Right atrium auricular region (tissue), 2 donors: ENCODE data around the gene RIN1. TPM values are rescaled to one million over a fixed set of nuclear protein-coding genes. Genes with fewer than 3 reads are reported as not detected.
A peak's percentile ranks its signal among the peaks of the same experiment; 100 is the strongest.

ENCODE experiments used
- DNase-seq: peaks from one replicate; pipeline ENCODE4 v3.0.0-alpha.2; 2019; ENCODE audit warnings: low spot score
- H3K27ac ChIP-seq, 2 donors: fragments of 200-600 bp; sonication (generic); 1 replicate in 1 of 2; 2 replicates in 1 of 2; pipeline ENCODE4 v1.5.1; 2016 to 2019
- H3K27me3 ChIP-seq, 2 donors: fragments of 200-600 bp; sonication (generic); one replicate each; pipeline versions ENCODE4 v1.5.1 to v1.6.0; 2017 to 2019
- H3K36me3 ChIP-seq: fragments of 200-600 bp; sonication (generic); one replicate; pipeline ENCODE4 v1.5.1; 2016
- H3K4me1 ChIP-seq, 2 donors: fragments of 200-600 bp; sonication (generic); one replicate each; pipeline versions ENCODE4 v1.5.1 to v1.6.0; 2017 to 2019
- H3K4me3 ChIP-seq, 2 donors: fragments of 200-600 bp; sonication (generic); 1 replicate in 1 of 2; 2 replicates in 1 of 2; pipeline ENCODE4 v1.5.1; 2017 to 2019; ENCODE audit warnings: mild to moderate bottlenecking in 1 of 2, moderate library complexity in 1 of 2
- H3K9me3 ChIP-seq, 2 donors: fragments of 200-600 bp; sonication (generic); one replicate each; pipeline ENCODE4 v1.5.1; 2019
- total RNA-seq, 2 donors: library from RNA; depleted of rRNA; stranded (reverse); fragments of >200 nt; gene quantifications; one replicate each; pipeline ENCODE4 v1.1.0, GENCODE V29; 2016
- TF ChIP-seq, protein P1 (sequence below), 2 donors: fragments of 200-600 bp; sonication (generic); IDR thresholded peaks; one replicate each; pipeline ENCODE4 v1.5.1; 2019; ENCODE audit warnings: antibody characterized with exemption in 2 of 2

RIN1 gene
- total RNA-seq, 2 donors from 2014 or later = 1.0 to 5.9 TPM

DNA sequence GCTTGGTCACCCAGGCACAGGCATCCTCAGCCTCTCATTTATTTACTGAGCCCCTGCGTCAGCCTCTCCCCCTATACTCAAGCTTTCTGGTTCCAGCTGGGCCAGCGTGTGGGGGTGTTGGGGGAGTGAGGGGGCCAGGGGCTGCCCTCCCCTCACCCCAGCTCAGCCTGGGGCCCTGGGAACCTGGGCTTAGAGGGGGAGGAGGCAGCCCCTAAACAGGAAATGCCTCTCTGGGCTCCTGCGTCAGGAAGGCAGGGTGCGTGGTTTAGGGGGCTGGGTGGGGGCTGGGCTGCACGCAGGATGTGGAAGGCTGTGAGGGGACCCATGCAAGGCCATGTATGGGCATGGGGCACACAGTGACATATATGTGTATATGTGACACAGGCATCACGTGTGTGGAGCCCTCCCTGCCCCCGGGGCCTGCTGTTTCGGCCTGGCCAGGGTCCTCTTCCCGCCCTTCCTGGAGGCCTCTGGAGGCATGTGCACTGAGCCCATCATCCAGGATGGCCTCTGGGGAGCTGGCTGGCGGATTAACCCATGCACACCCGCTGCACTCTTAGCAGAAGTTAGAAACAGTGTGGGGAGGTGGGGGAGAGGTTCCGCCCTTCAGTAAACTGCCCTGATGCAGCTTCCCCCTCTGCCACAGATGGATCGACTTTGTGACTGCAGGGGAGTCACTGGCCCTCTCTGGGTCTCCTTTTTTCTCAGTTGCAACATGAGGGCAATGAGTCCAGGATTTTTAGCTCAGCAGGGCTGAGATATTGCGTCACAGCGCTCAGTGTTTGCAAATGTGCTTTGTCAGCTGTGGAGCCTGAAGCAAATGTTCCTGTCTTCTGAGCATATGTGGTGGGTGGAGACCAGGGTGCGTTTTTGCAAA, 18.3 kb downstream of the RIN1 start:
- H3K4me3 ChIP-seq = no peak overlapping the region
- TF ChIP-seq, protein P1, sequence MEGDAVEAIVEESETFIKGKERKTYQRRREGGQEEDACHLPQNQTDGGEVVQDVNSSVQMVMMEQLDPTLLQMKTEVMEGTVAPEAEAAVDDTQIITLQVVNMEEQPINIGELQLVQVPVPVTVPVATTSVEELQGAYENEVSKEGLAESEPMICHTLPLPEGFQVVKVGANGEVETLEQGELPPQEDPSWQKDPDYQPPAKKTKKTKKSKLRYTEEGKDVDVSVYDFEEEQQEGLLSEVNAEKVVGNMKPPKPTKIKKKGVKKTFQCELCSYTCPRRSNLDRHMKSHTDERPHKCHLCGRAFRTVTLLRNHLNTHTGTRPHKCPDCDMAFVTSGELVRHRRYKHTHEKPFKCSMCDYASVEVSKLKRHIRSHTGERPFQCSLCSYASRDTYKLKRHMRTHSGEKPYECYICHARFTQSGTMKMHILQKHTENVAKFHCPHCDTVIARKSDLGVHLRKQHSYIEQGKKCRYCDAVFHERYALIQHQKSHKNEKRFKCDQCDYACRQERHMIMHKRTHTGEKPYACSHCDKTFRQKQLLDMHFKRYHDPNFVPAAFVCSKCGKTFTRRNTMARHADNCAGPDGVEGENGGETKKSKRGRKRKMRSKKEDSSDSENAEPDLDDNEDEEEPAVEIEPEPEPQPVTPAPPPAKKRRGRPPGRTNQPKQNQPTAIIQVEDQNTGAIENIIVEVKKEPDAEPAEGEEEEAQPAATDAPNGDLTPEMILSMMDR (IDR thresholded peaks at IDR 0.05) = no peak
- peak overlapping the region; percentile 78 to 90 for H3K27ac ChIP-seq
- H3K27me3 ChIP-seq = no peaks in the 10 kb centered on the region
- no peaks in the 10 kb centered on the region for H3K36me3 ChIP-seq
- H3K9me3 ChIP-seq = no peaks in the 10 kb centered on the region
- H3K4me1 ChIP-seq = peaks cover 0 to 59% of the 10 kb centered on the region in 2 donors
- DNase-seq = peak; percentile 93

DNA sequence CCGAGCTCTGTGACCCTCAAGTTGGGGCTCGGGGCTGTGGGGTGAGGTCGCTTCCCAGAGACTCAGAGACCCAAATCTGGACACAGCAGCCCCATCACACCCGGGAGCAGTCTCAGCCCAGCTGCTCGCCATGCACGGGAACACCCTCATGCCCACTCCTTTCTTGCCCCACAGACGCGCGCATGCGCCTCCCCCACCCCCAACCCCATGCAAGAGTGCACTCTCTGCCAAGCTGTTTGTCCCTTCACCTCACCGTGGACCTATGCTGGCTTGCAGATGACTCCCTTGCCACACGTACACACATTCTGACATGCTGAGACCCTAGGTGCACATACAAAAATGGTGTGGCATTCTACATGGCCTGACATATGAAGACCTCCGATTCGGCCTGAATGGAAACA, 18.9 kb downstream of the RIN1 start:
- no peaks in the 10 kb centered on the region for H3K9me3 ChIP-seq
- H3K4me1 ChIP-seq = peaks cover 0 to 61% of the 10 kb centered on the region in 2 donors
- no peaks in the 10 kb centered on the region for H3K36me3 ChIP-seq
- H3K27me3 ChIP-seq = no peaks in the 10 kb centered on the region
- peak overlapping the region; percentile 33 to 58 for H3K4me3 ChIP-seq
- DNase-seq = no peak
- TF ChIP-seq, protein P1 (IDR thresholded peaks at IDR 0.05) = no peak
- H3K27ac ChIP-seq = peak overlapping the region; percentile 78 to 90

DNA sequence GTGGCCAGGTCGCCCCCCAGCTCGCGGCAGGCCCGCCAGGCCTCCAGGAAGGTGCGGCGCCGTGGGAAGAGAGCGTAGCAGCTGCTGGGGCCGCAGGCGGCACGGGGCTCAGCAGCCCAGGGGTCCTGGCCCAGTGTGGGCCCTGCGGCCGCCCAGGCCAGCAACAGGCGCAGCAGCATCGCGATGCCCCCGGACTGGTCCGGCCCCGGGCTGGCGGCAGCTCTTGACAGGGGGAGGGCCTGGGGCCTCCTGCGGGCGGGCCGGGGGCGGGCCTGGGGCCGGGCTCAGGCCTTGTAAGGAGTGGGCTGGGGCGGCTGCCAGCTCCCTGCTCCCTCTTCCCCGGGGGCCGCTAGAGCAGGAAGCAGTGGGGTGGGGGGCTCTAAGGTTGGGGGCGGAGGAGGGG, 19.4 kb downstream of the RIN1 start, which contains the start of gene CD248:
Gene CD248, minus strand, starts transcription at position 196 of the 403 bp plus-strand sequence. Its CDS starts 17 bp downstream, at position 179.
- Histone ChIP-seq H3K4me1 (peaks cover 0 to 61% of the 10 kb centered on the region in 2 donors), H3K36me3 (no peaks in the 10 kb centered on the region), H3K27me3 (no peaks in the 10 kb centered on the region), H3K4me3 (peak within 1 kb of the TSS; percentile 33 to 58), H3K27ac (peak within 1 kb of the TSS; percentile 78 to 90), H3K9me3 (no peaks in the 10 kb centered on the region)
- DNase-seq = no peak
- TF ChIP-seq, protein P1 (IDR thresholded peaks at IDR 0.05) = no peak

DNA sequence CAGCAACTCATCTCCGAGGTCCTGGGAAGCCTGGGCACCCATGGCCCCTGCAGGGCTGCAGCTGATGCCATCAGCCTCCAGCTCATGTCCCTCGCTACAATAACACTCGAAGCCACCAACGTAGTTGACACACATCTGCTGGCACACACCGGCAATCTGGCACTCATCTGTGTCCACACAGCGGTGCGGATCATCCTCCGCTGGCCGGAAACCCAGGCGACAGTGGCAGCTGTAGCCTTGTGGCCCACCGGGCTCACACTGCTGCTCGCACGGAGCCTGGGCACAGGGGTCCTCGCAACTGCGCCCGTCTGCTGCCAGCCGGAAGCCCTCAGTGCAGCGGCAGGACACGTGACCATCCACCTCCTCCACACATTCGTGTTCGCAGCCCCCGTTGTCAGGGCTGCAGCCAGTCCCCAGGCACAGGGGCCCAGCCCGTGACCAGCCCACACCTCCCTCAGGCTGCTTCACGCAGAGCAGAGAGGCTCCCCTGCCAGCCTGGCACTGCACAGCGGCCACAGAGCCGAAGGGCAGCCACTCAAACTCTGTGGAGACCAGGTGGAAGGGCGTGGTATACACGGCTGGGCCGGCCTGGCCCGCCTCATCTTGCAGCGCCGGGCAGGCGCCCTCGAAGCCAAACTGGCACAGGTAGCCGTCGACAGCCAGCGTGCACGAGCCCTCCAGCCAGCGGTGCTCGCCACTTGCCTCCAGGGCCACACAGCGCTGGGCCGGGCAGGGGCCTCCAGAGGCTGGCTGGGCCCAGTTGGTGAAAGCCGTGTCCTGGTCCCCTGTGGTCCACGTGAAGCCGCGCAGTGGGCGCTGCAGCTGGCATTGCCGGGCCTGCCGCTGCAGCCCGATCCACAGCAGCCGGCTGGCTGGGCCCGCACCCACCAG, 20.1 kb downstream of the RIN1 start:
- Histone ChIP-seq H3K9me3 (no peaks in the 10 kb centered on the region), H3K4me1 (peaks cover 0 to 61% of the 10 kb centered on the region in 2 donors), H3K27ac (peak overlapping the region; percentile 78 to 90), H3K36me3 (no peaks in the 10 kb centered on the region), H3K27me3 (no peaks in the 10 kb centered on the region), H3K4me3 (peak overlapping the region; percentile 33 to 58)
- no peak for DNase-seq
- TF ChIP-seq, protein P1 (IDR thresholded peaks at IDR 0.05) = no peak

DNA sequence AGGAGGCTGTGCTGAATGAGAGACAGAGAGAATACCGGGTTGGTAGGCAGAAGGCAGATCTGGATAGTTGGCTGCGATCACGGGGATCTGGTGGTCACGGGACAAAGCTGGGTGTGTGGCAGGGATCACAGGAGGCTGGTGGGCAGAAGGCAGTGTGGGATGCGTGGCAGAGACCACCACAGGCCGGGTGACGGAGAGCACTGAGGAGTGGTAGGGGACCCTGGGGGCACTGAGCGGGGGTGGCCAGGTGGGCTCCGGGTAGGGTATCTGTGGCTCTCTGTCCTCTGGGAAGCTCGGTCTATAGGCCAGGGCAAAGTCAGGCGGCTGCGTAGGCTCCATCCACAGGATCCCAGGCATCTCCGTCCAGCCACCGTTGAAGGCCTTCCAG, 20.7 kb downstream of the RIN1 start:
- Histone ChIP-seq H3K4me1 (peaks cover 0 to 61% of the 10 kb centered on the region in 2 donors), H3K9me3 (no peaks in the 10 kb centered on the region), H3K27me3 (no peaks in the 10 kb centered on the region), H3K4me3 (peak overlapping the region; percentile 33 to 58), H3K27ac (peak overlapping the region; percentile 78 to 90), H3K36me3 (no peaks in the 10 kb centered on the region)
- DNase-seq = no peak
- TF ChIP-seq, protein P1 (IDR thresholded peaks at IDR 0.05) = no peak
